IMR-90 (cell line): ENCODE data around the gene CDV3. TPM values are rescaled to one million over a fixed set of nuclear protein-coding genes. Genes with fewer than 3 reads are reported as not detected.
A peak's percentile ranks its signal among the peaks of the same experiment; 100 is the strongest.

Experiments used
- ATAC-seq: fragments of 200-7000 bp; cut with Tn5 transposase; 2 replicates; pipeline ENCODE4 v1.9.1; 2020; ENCODE audit warnings: low read depth, mild to moderate bottlenecking, moderate library complexity
- BruUV-seq: library from RNA; stranded (reverse); fragments of 400-500 nt; replicated peaks from 2 replicates; lab custom pipeline; 2021; lab: Mats Ljungman, UMichigan
- CTCF ChIA-PET: fragments of 300-600 bp; formaldehyde crosslinking; extraction: SDS; loops from one replicate; lab custom pipeline; 2021; ENCODE audit warnings: antibody characterized with exemption; lab: Yijun Ruan, JAX
- POLR2A ChIA-PET: fragments of 300-600 bp; sonication (Branson Sonifier 250); formaldehyde crosslinking; loops from one replicate; lab custom pipeline; 2022; ENCODE audit warnings: antibody characterized with exemption; ENCODE audit not compliant: unreplicated experiment; lab: Charles Lee
- DNase-seq: peaks from one replicate; pipeline ENCODE4 v3.0.0; 2013
- H2AFZ ChIP-seq: replicated peaks from 2 replicates; pipeline ENCODE3; 2013; ENCODE audit warnings: low read length, mild to moderate bottlenecking; ENCODE audit not compliant: poor library complexity
- H2AK5ac ChIP-seq: 2 replicates; pipeline ENCODE4 v1.6.1; 2013; ENCODE audit warnings: low read depth, low read length, inconsistent platforms
- H2AK9ac ChIP-seq: replicated peaks from 2 replicates; pipeline ENCODE3; 2013; ENCODE audit warnings: mild to moderate bottlenecking, low read depth, low read length, moderate library complexity; ENCODE audit not compliant: poor library complexity
- H2BK120ac ChIP-seq: 2 replicates; pipeline ENCODE4 v1.6.1; 2013; ENCODE audit warnings: low read depth, low read length, inconsistent platforms
- H2BK15ac ChIP-seq: 3 replicates; pipeline ENCODE4 v1.6.1; 2013; ENCODE audit warnings: low read depth, low read length, inconsistent platforms
- H2BK20ac ChIP-seq: 2 replicates; pipeline ENCODE4 v1.6.1; 2013; ENCODE audit warnings: low read depth, mild to moderate bottlenecking, inconsistent platforms, low read length, moderate library complexity
- H2BK5ac ChIP-seq: 2 replicates; pipeline ENCODE4 v1.6.1; 2013; ENCODE audit warnings: mild to moderate bottlenecking, low read depth, low read length, inconsistent platforms; ENCODE audit not compliant: poor library complexity, severe bottlenecking
- H3K14ac ChIP-seq: replicated peaks from 2 replicates; pipeline ENCODE4 v1.6.1; 2013; ENCODE audit warnings: low read depth, low read length, inconsistent platforms
- H3K18ac ChIP-seq: 2 replicates; pipeline ENCODE4 v1.6.1; 2013; ENCODE audit warnings: low read depth, low read length, control low read depth
- H3K23ac ChIP-seq: 2 replicates; pipeline ENCODE4 v1.6.1; 2013; ENCODE audit warnings: low read depth, low read length, inconsistent platforms
- H3K27ac ChIP-seq: 2 replicates; pipeline ENCODE4 v1.5.1; 2013; ENCODE audit warnings: mild to moderate bottlenecking, control low read depth, low read length; ENCODE audit not compliant: insufficient read depth
- H3K27me3 ChIP-seq: 2 replicates; pipeline ENCODE4 v1.6.1; 2013; ENCODE audit warnings: low read length; ENCODE audit not compliant: control insufficient read depth, insufficient read depth
- H3K36me3 ChIP-seq: 2 replicates; pipeline ENCODE4 v1.6.1; 2013; ENCODE audit warnings: low read length, mixed read lengths; ENCODE audit not compliant: control insufficient read depth, insufficient read depth
- H3K4ac ChIP-seq: 2 replicates; pipeline ENCODE4 v1.6.1; 2013; ENCODE audit warnings: low read depth, low read length, inconsistent platforms
- H3K4me1 ChIP-seq: 2 replicates; pipeline ENCODE4 v1.6.1; 2013; ENCODE audit warnings: low read length, mixed read lengths; ENCODE audit not compliant: control insufficient read depth, insufficient read depth
- H3K4me2 ChIP-seq: 2 replicates; pipeline ENCODE4 v1.6.1; 2013; ENCODE audit warnings: low read depth, mild to moderate bottlenecking, control low read depth, low read length, moderate library complexity
- H3K4me3 ChIP-seq: 2 replicates; pipeline ENCODE4 v1.5.1; 2013; ENCODE audit warnings: low read depth, mild to moderate bottlenecking, control low read depth, low read length, moderate library complexity; ENCODE audit not compliant: insufficient read depth
- H3K56ac ChIP-seq: 2 replicates; pipeline ENCODE4 v1.6.1; 2013; ENCODE audit warnings: low read length, inconsistent platforms; ENCODE audit not compliant: insufficient read depth; ENCODE audit errors: extremely low read depth
- H3K79me1 ChIP-seq, 2 experiments: 2 replicates each; pipeline ENCODE4 v1.6.1; 2013; ENCODE audit warnings: low read length in 2 of 2, inconsistent platforms in 1 of 2, low read depth in 1 of 2
- H3K9ac ChIP-seq: 2 replicates; pipeline ENCODE4 v1.6.1; 2013; ENCODE audit warnings: low read depth, low read length, control low read depth
- H3K9me1 ChIP-seq: 2 replicates; pipeline ENCODE4 v1.6.1; 2013; ENCODE audit warnings: low read length, inconsistent platforms; ENCODE audit not compliant: insufficient read depth
- H3K9me3 ChIP-seq: 2 replicates; pipeline ENCODE4 v1.6.1; 2013; ENCODE audit warnings: low read length; ENCODE audit not compliant: control insufficient read depth, insufficient read depth
- H4K20me1 ChIP-seq: 2 replicates; pipeline ENCODE4 v1.6.1; 2013; ENCODE audit warnings: low read length, inconsistent platforms; ENCODE audit not compliant: insufficient read depth
- H4K5ac ChIP-seq: 2 replicates; pipeline ENCODE4 v1.6.1; 2013; ENCODE audit warnings: mild to moderate bottlenecking, low read depth, low read length, control low read depth
- H4K8ac ChIP-seq, 2 experiments: 2 replicates each; pipeline ENCODE4 v1.6.1; 2013; ENCODE audit warnings: low read depth in 2 of 2, low read length in 2 of 2, control low read depth in 1 of 2, inconsistent platforms in 1 of 2
- H4K91ac ChIP-seq: 2 replicates; pipeline ENCODE4 v1.6.1; 2013; ENCODE audit warnings: low read depth, low read length, inconsistent platforms; ENCODE audit not compliant: insufficient read depth
- BHLHE40 ChIP-seq: fragments of 150-350 bp; IDR thresholded peaks from 2 replicates; pipeline ENCODE4 v1.6.1; 2016; ENCODE audit warnings: mild to moderate bottlenecking, low read depth, low read length
- CHD1 ChIP-seq: IDR thresholded peaks from 2 replicates; pipeline ENCODE4 v1.6.1; 2012; ENCODE audit warnings: low read depth, low read length, improper control_type of control experiment
- CTCF ChIP-seq: conservative IDR thresholded peaks from 2 replicates; pipeline ENCODE4 v1.5.1; 2012; ENCODE audit warnings: mild to moderate bottlenecking, low read depth, low read length, improper control_type of control experiment
- ELK1 ChIP-seq: fragments of 150-350 bp; IDR thresholded peaks from 2 replicates; pipeline ENCODE4 v1.6.1; 2016; ENCODE audit warnings: low read depth, mild to moderate bottlenecking, low read length, moderate library complexity, borderline replicate concordance
- FOS ChIP-seq: fragments of 150-350 bp; IDR thresholded peaks from 2 replicates; pipeline ENCODE4 v1.6.1; 2016; ENCODE audit warnings: low read depth, low read length
- MAFK ChIP-seq: IDR thresholded peaks from 2 replicates; pipeline ENCODE4 v1.6.1; 2012; ENCODE audit warnings: low read depth, low read length, improper control_type of control experiment
- MAZ ChIP-seq: IDR thresholded peaks from 2 replicates; pipeline ENCODE4 v1.6.1; 2012; ENCODE audit warnings: low read depth, mild to moderate bottlenecking, low read length, improper control_type of control experiment, moderate library complexity, borderline replicate concordance
- MXI1 ChIP-seq: IDR thresholded peaks from 2 replicates; pipeline ENCODE4 v1.6.1; 2012; ENCODE audit warnings: low read depth, mild to moderate bottlenecking, low read length, moderate library complexity, borderline replicate concordance
- NFE2L2 ChIP-seq: fragments of 150-350 bp; IDR thresholded peaks from 2 replicates; pipeline ENCODE4 v1.6.1; 2016; ENCODE audit warnings: low read depth, mild to moderate bottlenecking, low read length
- POLR2A ChIP-seq: IDR thresholded peaks from 2 replicates; pipeline ENCODE4 v1.6.1; 2012; ENCODE audit warnings: mild to moderate bottlenecking, low read depth, low read length
- RAD21 ChIP-seq: IDR thresholded peaks from 2 replicates; pipeline ENCODE4 v1.6.1; 2012; ENCODE audit warnings: low read length, improper control_type of control experiment
- RCOR1 ChIP-seq: IDR thresholded peaks from 2 replicates; pipeline ENCODE4 v1.6.1; 2012; ENCODE audit warnings: mild to moderate bottlenecking, low read length, improper control_type of control experiment; ENCODE audit not compliant: insufficient replicate concordance
- RFX5 ChIP-seq: IDR thresholded peaks from 2 replicates; pipeline ENCODE4 v1.8.0; 2012; ENCODE audit warnings: low read depth, mild to moderate bottlenecking, low read length, moderate library complexity
- SMC3 ChIP-seq: fragments of 150-350 bp; IDR thresholded peaks from 2 replicates; pipeline ENCODE4 v1.6.1; 2016; ENCODE audit warnings: low read depth, mild to moderate bottlenecking, antibody characterized with exemption, low read length, moderate library complexity
- USF2 ChIP-seq: fragments of 150-350 bp; IDR thresholded peaks from 2 replicates; pipeline ENCODE4 v1.6.1; 2017; ENCODE audit warnings: mild to moderate bottlenecking, antibody characterized with exemption, low read length, low read depth
- WGBS, 2 experiments: methylation state at CpG; one replicate each; pipeline versions ENCODE4 v1.1.5 to v1.1.7; 2013; ENCODE audit warnings: missing lambda C conversion rate in 2 of 2; ENCODE audit not compliant: insufficient read length in 1 of 2; ENCODE audit errors: extremely low coverage in 2 of 2; 5-methylcytosine and 5-hydroxymethylcytosine counted together
- dilution Hi-C: fragments of 300-500 bp; cut with HindIII; formaldehyde crosslinking; loops from one replicate; pipeline ENCODE4 v1.14.3; 2018; ENCODE audit warnings: low sequenced_read_pairs; ENCODE audit not compliant: unreplicated experiment
- in situ Hi-C: fragments of 300-500 bp; cut with MboI; formaldehyde crosslinking; loops from 3 replicates; pipeline ENCODE4 v1.14.3; 2019; ENCODE audit warnings: low sequenced_read_pairs, inconsistent platforms, mixed read lengths
- intact Hi-C: fragments of 100-400 bp; cut with micrococcal nuclease; formaldehyde crosslinking; loops from 2 replicates; pipeline ENCODE4 v1.10.0; 2022
- polyA plus RNA-seq, 3 experiments: library from polyadenylated mRNA; depleted of rRNA; stranded (reverse); fragments of >200 nt; gene quantifications; 2 replicates each; pipeline ENCODE4 v1.2.3, GENCODE V29; 2012; ENCODE audit warnings: low replicate concordance in 1 of 3
- total RNA-seq: library from RNA; depleted of rRNA; stranded (reverse); fragments of >200 nt; gene quantifications from 2 replicates; pipeline ENCODE4 v1.2.3, GENCODE V29; 2012

The CDV3 gene
- total and polyA plus RNA-seq, 2 of the 4 experiments (the other 2 are of a cell fraction), result 93.6 to 120 TPM

- Histone ChIP-seq H3K36me3 (no peaks in the 10 kb centered on the region), H4K8ac (no peak overlapping the region), H3K56ac (no peak overlapping the region), H3K4me3 (no peak overlapping the region), H3K9me1 (peaks cover 14% of the 10 kb centered on the region), H3K9ac (no peak overlapping the region), H4K91ac (no peak overlapping the region), H3K9me3 (peaks cover 2% of the 10 kb centered on the region; the same call in 1 of the 2 replicates), H2BK120ac (no peak overlapping the region), H3K23ac (no peak overlapping the region), H2BK5ac (no peak overlapping the region), H3K4me1 (peaks cover 23% of the 10 kb centered on the region), H2AK9ac (no peak overlapping the region), H2BK20ac (peak overlapping the region; percentile 92; the same call in 1 of the 2 replicates), H3K4ac (no peak overlapping the region), H3K27me3 (no peaks in the 10 kb centered on the region), H3K79me1 (peaks cover 0 to 3% of the 10 kb centered on the region in 2 experiments; a peak in 1 of 4 replicates), H3K18ac (no peak overlapping the region), H3K14ac (no peak overlapping the region), H2AK5ac (no peak overlapping the region), H2AFZ (no peak overlapping the region), H4K20me1 (no peaks in the 10 kb centered on the region), H2BK15ac (no peak overlapping the region), H3K4me2 (no peak overlapping the region), H3K27ac (no peak overlapping the region), H4K5ac (no peak overlapping the region)
- TF ChIP-seq CTCF (no peak), NFE2L2 (no peak), ELK1 (no peak), USF2 (no peak), RAD21 (no peak), SMC3 (no peak), RCOR1 (no peak), MXI1 (no peak), RFX5 (no peak), BHLHE40 (no peak), POLR2A (no peak), CHD1 (no peak), MAZ (no peak), MAFK (no peak), FOS (no peak)
- intact Hi-C loops, result no loop called here
- no TSS peak for BruUV-seq
- ChIA-PET CTCF (no interaction called here), POLR2A (no interaction called here)
- DNase-seq (no peak), ATAC-seq (no peak)
- dilution Hi-C loops, result no loop called here
- no CpG with 5 or more reads among the region's 2 CpGs for WGBS, 2 experiments
- in situ Hi-C loops, result no loop called here
Measured at GRCh38 chr3:133529809-133530208, 43.7 kb upstream of the CDV3 start.
